Measurements from ENCODE around the gene SLC6A7.

- TF ChIP-seq POLR2AphosphoS5 (IDR thresholded peaks at IDR 0.05) (no peak), CTCF (IDR thresholded peaks at IDR 0.05) (no peak), EP300 (IDR thresholded peaks at IDR 0.05) (no peak), POLR2A (IDR thresholded peaks at IDR 0.05) (no peak)
Observed at GRCh38 chr5:150148117-150148927, 41.5 kb upstream of the SLC6A7 start.

Data from stomach (tissue), 4 donors.